GM12878 (cell line): ENCODE measurements around the gene FBXL12. TPM values are rescaled to one million over a fixed set of nuclear protein-coding genes. Genes with fewer than 3 reads are reported as not detected.

Experiments
- BCL11A ChIP-seq: IDR thresholded peaks from 2 replicates; pipeline ENCODE4 v1.6.1; 2011; ENCODE audit warnings: low read depth, low read length
- CBFB ChIP-seq: IDR thresholded peaks from 2 replicates; pipeline ENCODE4 v1.6.1; 2016; ENCODE audit warnings: antibody characterized with exemption, low read depth
- CEBPZ ChIP-seq: fragments of 150-350 bp; IDR thresholded peaks from 2 replicates; pipeline ENCODE4 v1.6.1; 2016; ENCODE audit warnings: low read depth, low read length
- CHD4 ChIP-seq: fragments of 200-600 bp; sonication (generic); IDR thresholded peaks from 2 replicates; pipeline ENCODE4 v1.6.1; 2016; ENCODE audit warnings: mild to moderate bottlenecking
- E2F4 ChIP-seq: IDR thresholded peaks from 2 replicates; pipeline ENCODE4 v1.6.1; 2012; ENCODE audit warnings: low read depth, low read length, improper control_type of control experiment
- ELK1 ChIP-seq: IDR thresholded peaks from 2 replicates; pipeline ENCODE4 v1.6.1; 2012; ENCODE audit warnings: low read depth, low read length, improper control_type of control experiment
- EP300 ChIP-seq, 2 experiments: fragments of 150-350 bp in 1 of 2; IDR thresholded peaks; 2 replicates each; pipeline ENCODE4 v1.6.1; 2011 to 2012; ENCODE audit warnings: low read depth in 2 of 2, low read length in 2 of 2, borderline replicate concordance in 1 of 2, improper control_type of control experiment in 1 of 2, inconsistent platforms in 1 of 2; ENCODE audit not compliant: control insufficient read depth in 1 of 2
- KLF5 ChIP-seq: fragments of 450-650 bp; IDR thresholded peaks from 2 replicates; pipeline ENCODE4 v1.6.1; 2014; ENCODE audit warnings: mild to moderate bottlenecking; ENCODE audit not compliant: partially characterized antibody
- LARP7 ChIP-seq: fragments of 450-650 bp; IDR thresholded peaks from 2 replicates; pipeline ENCODE4 v1.6.1; 2017; ENCODE audit warnings: mild to moderate bottlenecking
- MEF2B ChIP-seq: fragments of 450-650 bp; IDR thresholded peaks from 2 replicates; pipeline ENCODE4 v1.6.1; 2018; ENCODE audit warnings: mild to moderate bottlenecking, moderate library complexity; ENCODE audit not compliant: partially characterized antibody, poor library complexity, severe bottlenecking
- MTA2 ChIP-seq: fragments of 450-650 bp; IDR thresholded peaks from 2 replicates; pipeline ENCODE4 v1.6.1; 2016; ENCODE audit warnings: low read depth, mild to moderate bottlenecking, moderate library complexity
- NBN ChIP-seq: fragments of 450-650 bp; IDR thresholded peaks from 2 replicates; pipeline ENCODE4 v1.6.1; 2016
- POLR2AphosphoS5 ChIP-seq: IDR thresholded peaks from 2 replicates; pipeline ENCODE4 v1.6.1; 2011; ENCODE audit warnings: mild to moderate bottlenecking, low read length, inconsistent platforms
- RAD51 ChIP-seq: fragments of 450-650 bp; IDR thresholded peaks from 2 replicates; pipeline ENCODE4 v1.6.1; 2016; ENCODE audit warnings: moderate library complexity, mild to moderate bottlenecking, inconsistent platforms
- RUNX3 ChIP-seq: IDR thresholded peaks from 2 replicates; pipeline ENCODE4 v1.6.1; 2012; ENCODE audit warnings: low read length, inconsistent platforms
- SUPT20H ChIP-seq: IDR thresholded peaks from 2 replicates; pipeline ENCODE4 v1.6.1; 2011; ENCODE audit warnings: low read depth, mild to moderate bottlenecking, low read length, moderate library complexity, borderline replicate concordance; ENCODE audit not compliant: control insufficient read depth
- TAF1 ChIP-seq: IDR thresholded peaks from 2 replicates; pipeline ENCODE4 v1.6.1; 2011; ENCODE audit warnings: mild to moderate bottlenecking, low read depth, low read length, borderline replicate concordance
- YBX1 ChIP-seq: fragments of 450-650 bp; IDR thresholded peaks from 2 replicates; pipeline ENCODE4 v1.6.1; 2016; ENCODE audit warnings: antibody characterized with exemption
- ZBTB40 ChIP-seq: fragments of 450-650 bp; IDR thresholded peaks from 2 replicates; pipeline ENCODE4 v1.6.1; 2016; ENCODE audit warnings: mild to moderate bottlenecking, moderate library complexity, borderline replicate concordance
- ZNF24 ChIP-seq: fragments of 450-650 bp; IDR thresholded peaks from 2 replicates; pipeline ENCODE4 v1.6.1; 2017; ENCODE audit warnings: antibody characterized with exemption, mild to moderate bottlenecking
- ZSCAN29 ChIP-seq: fragments of 450-650 bp; IDR thresholded peaks from 2 replicates; pipeline ENCODE4 v1.6.1; 2017; ENCODE audit warnings: mild to moderate bottlenecking, moderate library complexity
- polyA plus RNA-seq, 11 experiments: library from polyadenylated mRNA; depleted of rRNA in 4 of 11; unstranded in 6 of 11; stranded (reverse) in 5 of 11; fragments of >200 nt; fragmentation: Nextera tagmentation in 4 of 11; fragmentation: Illumina TruSeq in 1 of 11; extraction: Ambion mirVana in 4 of 11; extraction: Trizol in 1 of 11; gene quantifications; 1 replicate in 1 of 11; 2 replicates in 10 of 11; pipeline versions ENCODE4 v1.2.1 to v1.2.3, GENCODE V29; 2011 to 2016; ENCODE audit warnings: inconsistent platforms in 2 of 11, missing spikeins in 2 of 11, low read depth in 1 of 11
- total RNA-seq, 4 experiments: library from RNA; depleted of rRNA in 3 of 4; stranded (reverse); fragments of >200 nt in 3 of 4; fragmentation: Illumina TruSeq in 1 of 4; extraction: Trizol in 1 of 4; gene quantifications; 2 replicates each; pipeline versions ENCODE4 v1.2.1 to v1.2.3, GENCODE V29; 2013 to 2021

The FBXL12 gene
- total and polyA plus RNA-seq, 10 of the 15 experiments (the other 5 are each of a cell fraction or from before 2014, with no cell fraction given): 1.4 to 40.0 (median 23.2) TPM

- TF ChIP-seq CEBPZ (no peak), YBX1 (no peak), CHD4 (no peak), MTA2 (no peak; the same call in 1 of the 2 replicates), POLR2AphosphoS5 (peak; percentile 94), NBN (peak; percentile 88), RAD51 (no peak), ZBTB40 (peak; percentile 91), BCL11A (no peak), E2F4 (no peak), ZSCAN29 (no peak), SUPT20H (no peak), KLF5 (peak; percentile 63), TAF1 (peak; percentile 67), ZNF24 (no peak), ELK1 (peak; percentile 61; the same call in 1 of the 2 replicates), CBFB (peak; percentile 78; the same call in 1 of the 2 replicates), LARP7 (peak; percentile 89; the same call in 1 of the 2 replicates), MEF2B (peak; percentile 46), RUNX3 (peak; percentile 51), EP300 (IDR thresholded peaks at IDR 0.05; ENCODE audit: borderline replicate concordance in 1 of 2, control insufficient read depth in 1 of 2, low read depth in 2 of 2, low read length in 2 of 2) (no peak)
These were observed at the start of gene FBXL12 (continued) for GRCh38 chr19:9818734-9819595.
